SK-N-SH treated with all-trans-retinoic acid at 6 μM for 48 hours (cell line): Measurements from ENCODE around the gene LIN28B.

Experiments
- ARNTL ChIP-seq: fragments of 450-650 bp; formaldehyde crosslinking; IDR thresholded peaks from 2 replicates; pipeline ENCODE4 v1.5.0; 2020; ENCODE audit warnings: low read depth, mild to moderate bottlenecking, moderate library complexity, borderline replicate concordance
- ZFP30 ChIP-seq: fragments of 450-650 bp; formaldehyde crosslinking; IDR thresholded peaks from 2 replicates; pipeline ENCODE4 v1.5.0; 2022; ENCODE audit warnings: mild to moderate bottlenecking, moderate library complexity
- ZNF8 ChIP-seq: fragments of 450-650 bp; formaldehyde crosslinking; IDR thresholded peaks from 2 replicates; pipeline ENCODE4 v1.5.0; 2020; ENCODE audit warnings: mild to moderate bottlenecking, moderate library complexity

DNA sequence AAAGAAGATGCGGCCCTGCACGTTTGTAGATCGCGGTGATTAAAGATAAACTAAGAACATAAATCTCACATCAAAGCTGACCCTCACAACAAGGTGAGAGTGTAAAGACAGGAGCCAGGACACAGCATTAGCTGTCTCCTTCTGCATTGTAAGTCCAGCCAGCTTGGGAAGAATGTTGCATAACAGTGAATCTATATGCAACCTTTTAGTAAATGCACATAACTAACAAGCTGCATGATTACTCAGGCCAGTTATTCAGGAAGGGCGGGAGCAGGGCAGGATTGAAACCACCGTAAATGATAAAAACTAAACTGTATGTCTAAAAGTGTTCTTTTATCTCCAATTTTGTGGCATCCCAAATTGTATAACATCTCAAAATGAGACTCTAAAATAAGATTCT lies 165.8 kb downstream of the LIN28B start:
- no peak for TF ChIP-seq ZNF8 (CRISPR knock-in tag)
- no peak for TF ChIP-seq ARNTL (CRISPR knock-in tag)
- no peak for TF ChIP-seq ZFP30 (CRISPR knock-in tag)
